Measurements from ENCODE around the gene OTULIN. TPM values are rescaled to one million over a fixed set of nuclear protein-coding genes. Genes with fewer than 3 reads are reported as not detected.

Gene OTULIN
- total and polyA plus RNA-seq, 8 donors = 17.0 to 34.3 (median 21.4) TPM

DNA sequence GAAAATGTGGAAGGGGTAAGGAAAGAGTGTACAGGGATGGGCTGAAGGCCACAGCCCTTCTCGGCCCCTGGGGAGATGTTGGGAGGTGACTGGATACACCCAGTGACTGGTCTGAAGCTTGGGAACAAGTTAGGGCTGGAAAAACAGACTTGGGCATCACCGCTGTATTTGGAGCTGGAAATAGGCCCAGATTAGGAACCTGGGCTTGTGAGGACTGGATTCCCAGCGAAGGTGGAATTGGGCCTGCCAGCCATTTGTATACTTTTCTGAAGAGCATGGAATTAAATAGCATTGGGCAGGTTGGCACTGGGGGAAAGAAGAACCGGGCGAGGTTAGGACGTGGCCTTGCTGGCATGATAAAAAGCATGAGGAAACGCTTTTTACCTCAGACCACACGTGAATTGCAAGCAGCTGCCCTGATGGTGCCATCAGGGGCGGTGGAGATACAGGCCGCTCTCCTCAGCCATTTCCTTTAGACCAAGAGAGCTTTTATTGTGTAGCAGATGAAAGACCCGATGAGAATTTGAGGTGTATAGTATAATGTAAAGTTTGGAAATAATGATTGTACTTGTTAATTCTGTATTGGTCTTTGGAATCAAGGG lies 37.8 kb downstream of the OTULIN start:
- DNase-seq (no peak), ATAC-seq (no peak)
- intact Hi-C loops (cut with DNase I) = no loop called here
- no peaks in the 10 kb centered on the region for H3K9me3 ChIP-seq
- peaks cover 0 to 16% of the 10 kb centered on the region in 2 donors for H3K4me1 ChIP-seq
- H3K27ac ChIP-seq = no peak overlapping the region
- TF ChIP-seq, protein P1, sequence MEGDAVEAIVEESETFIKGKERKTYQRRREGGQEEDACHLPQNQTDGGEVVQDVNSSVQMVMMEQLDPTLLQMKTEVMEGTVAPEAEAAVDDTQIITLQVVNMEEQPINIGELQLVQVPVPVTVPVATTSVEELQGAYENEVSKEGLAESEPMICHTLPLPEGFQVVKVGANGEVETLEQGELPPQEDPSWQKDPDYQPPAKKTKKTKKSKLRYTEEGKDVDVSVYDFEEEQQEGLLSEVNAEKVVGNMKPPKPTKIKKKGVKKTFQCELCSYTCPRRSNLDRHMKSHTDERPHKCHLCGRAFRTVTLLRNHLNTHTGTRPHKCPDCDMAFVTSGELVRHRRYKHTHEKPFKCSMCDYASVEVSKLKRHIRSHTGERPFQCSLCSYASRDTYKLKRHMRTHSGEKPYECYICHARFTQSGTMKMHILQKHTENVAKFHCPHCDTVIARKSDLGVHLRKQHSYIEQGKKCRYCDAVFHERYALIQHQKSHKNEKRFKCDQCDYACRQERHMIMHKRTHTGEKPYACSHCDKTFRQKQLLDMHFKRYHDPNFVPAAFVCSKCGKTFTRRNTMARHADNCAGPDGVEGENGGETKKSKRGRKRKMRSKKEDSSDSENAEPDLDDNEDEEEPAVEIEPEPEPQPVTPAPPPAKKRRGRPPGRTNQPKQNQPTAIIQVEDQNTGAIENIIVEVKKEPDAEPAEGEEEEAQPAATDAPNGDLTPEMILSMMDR (IDR thresholded peaks at IDR 0.05) = no peak
- H3K4me3 ChIP-seq = no peak overlapping the region
- H3K27me3 ChIP-seq = no peaks in the 10 kb centered on the region
- H3K36me3 ChIP-seq = peaks cover 0 to 78% of the 10 kb centered on the region in 2 donors

DNA sequence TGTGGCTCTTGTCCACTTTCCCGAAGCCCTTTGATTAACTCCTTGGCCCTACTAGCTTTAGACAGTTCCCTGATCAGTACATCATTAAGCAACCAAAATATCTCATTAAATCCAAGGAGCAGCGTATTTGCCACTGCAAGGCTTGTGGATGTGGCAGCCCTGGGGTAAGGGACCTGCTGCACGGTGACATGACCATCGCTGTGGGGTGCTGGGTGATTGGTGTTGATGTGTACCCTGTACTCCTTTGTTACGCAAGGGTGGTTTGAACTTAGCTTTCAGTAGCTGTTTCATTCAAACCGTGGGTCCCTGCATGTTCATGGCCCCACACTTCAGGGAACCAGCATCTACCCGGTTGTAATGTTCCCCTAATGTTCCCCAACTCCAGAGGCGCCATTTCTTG lies 41.0 kb downstream of the OTULIN start:
- TF ChIP-seq, protein P1 (IDR thresholded peaks at IDR 0.05) = no peak
- intact Hi-C loops (cut with DNase I) = no loop called here
- no peak overlapping the region for H3K4me3 ChIP-seq
- ATAC-seq (no peak), DNase-seq (no peak)
- H3K36me3 ChIP-seq = peaks cover 0 to 81% of the 10 kb centered on the region in 2 donors
- no peak overlapping the region for H3K27ac ChIP-seq
- peaks cover 0 to 16% of the 10 kb centered on the region in 2 donors for H3K4me1 ChIP-seq
- no peaks in the 10 kb centered on the region for H3K9me3 ChIP-seq
- no peaks in the 10 kb centered on the region for H3K27me3 ChIP-seq

DNA sequence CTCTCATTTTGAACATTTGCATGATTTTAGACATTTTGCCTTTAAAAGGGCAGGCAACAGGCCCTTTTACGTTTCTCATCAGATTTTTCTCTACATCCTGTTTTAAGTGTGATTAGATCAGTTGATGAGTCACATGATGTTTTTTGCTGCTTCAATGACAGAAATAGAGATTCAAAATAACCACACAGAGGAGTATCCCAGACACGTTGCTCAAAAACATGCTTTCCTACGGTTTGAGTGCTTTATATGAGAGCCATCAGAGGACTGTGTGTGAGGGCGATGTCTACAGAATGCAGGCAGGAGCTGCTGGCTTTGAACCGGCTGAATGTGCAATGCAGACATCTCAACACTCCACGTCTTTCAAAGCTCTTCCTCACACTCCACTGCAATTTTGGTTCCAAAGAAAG lies 42.1 kb downstream of the OTULIN start:
- intact Hi-C loops (cut with DNase I) = no loop called here
- Histone ChIP-seq H3K4me1 (peaks cover 0 to 10% of the 10 kb centered on the region in 2 donors), H3K36me3 (peaks cover 0 to 87% of the 10 kb centered on the region in 2 donors), H3K27ac (no peak overlapping the region), H3K4me3 (no peak overlapping the region), H3K27me3 (no peaks in the 10 kb centered on the region), H3K9me3 (no peaks in the 10 kb centered on the region)
- TF ChIP-seq, protein P1 (IDR thresholded peaks at IDR 0.05) = no peak
- DNase-seq = no peak
- peak; percentile 54 for ATAC-seq

DNA sequence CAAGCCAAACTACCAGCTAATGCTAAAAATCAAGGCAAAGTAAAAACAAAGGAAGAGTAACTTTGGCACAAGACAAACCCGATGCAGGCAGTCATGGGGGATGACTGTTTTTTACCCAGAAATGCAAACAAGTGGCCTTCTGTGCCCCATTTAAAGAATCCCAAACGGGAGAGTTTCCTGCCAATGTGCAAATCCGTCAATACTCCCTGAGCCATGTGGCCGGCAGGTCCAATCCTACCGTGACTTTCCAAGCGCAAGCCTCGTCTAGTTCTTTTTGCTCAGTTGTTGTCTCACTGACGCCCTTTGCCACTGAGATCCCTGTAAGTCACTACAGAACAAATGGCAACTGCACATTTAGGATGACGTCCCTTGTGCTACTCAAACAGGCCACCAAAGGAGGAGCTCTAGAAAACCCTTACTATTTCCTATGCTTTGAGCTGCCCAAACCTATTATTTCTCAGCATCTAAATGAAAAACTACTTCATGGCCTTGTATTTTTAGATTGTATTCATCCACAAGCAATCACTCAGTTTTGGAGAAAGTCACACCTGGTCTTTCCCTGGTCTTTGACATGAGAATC lies 43.4 kb downstream of the OTULIN start:
- TF ChIP-seq, protein P1 (IDR thresholded peaks at IDR 0.05) = no peak
- ATAC-seq (no peak), DNase-seq (no peak)
- intact Hi-C loops (cut with DNase I) = no loop called here
- H3K36me3 ChIP-seq = peaks cover 0 to 96% of the 10 kb centered on the region in 2 donors
- no peak overlapping the region for H3K27ac ChIP-seq
- H3K4me1 ChIP-seq = peaks cover 0 to 10% of the 10 kb centered on the region in 2 donors
- H3K9me3 ChIP-seq = no peaks in the 10 kb centered on the region
- no peaks in the 10 kb centered on the region for H3K27me3 ChIP-seq
- no peak overlapping the region for H3K4me3 ChIP-seq

DNA sequence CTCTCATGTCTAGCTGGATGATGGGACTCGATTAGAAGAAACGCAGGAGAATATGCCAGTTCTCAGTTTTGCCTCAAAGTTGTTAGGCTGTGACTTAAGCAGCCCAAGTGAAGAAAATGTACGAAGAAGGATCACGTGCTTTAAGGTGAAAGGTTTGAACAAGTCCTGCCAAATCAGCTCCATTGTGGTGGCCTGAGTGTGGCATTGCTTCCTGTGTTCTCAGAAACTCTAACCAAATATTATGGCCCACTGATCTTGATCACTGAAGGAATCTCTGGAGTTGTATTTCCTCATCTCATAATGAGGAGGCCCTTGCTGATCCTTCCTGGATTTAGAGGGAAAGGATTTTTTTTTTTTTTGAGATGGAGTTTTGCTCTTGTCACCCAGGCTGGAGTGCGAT lies 44.0 kb downstream of the OTULIN start:
- Histone ChIP-seq H3K36me3 (peaks cover 0 to 99% of the 10 kb centered on the region in 2 donors), H3K9me3 (no peaks in the 10 kb centered on the region), H3K4me3 (no peak overlapping the region), H3K4me1 (peaks cover 0 to 10% of the 10 kb centered on the region in 2 donors), H3K27me3 (no peaks in the 10 kb centered on the region), H3K27ac (no peak overlapping the region)
- DNase-seq (no peak), ATAC-seq (no peak)
- intact Hi-C loops (cut with DNase I) = no loop called here
- TF ChIP-seq, protein P1 (IDR thresholded peaks at IDR 0.05) = no peak

Measured in left lung (tissue), 10 donors.